Measurements from ENCODE around the gene CASZ1. TPM values are rescaled to one million over a fixed set of nuclear protein-coding genes. Genes with fewer than 3 reads are reported as not detected.

CASZ1 gene
- total RNA-seq, 2 donors from 2014 or later, result 90.9 to 96.9 TPM

DNA sequence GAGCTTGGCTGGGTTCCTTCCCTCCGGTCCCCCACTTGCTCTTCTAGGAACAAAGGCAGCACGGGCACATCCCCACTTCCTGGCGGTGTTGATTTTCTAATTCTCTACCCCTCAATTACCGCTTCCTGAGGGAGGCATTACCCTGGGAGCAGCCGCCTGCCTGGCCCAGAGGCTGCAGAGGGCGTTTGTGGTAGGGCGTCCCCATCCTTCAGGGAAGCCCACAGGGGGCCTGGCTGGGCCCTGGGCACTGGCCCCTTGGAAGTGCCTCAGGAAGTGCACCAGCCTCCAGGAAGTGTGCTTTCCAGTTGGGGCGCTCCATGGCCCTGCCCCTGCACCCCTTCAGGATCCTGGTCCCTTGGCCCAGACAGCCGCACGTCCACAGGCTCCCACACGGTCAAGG lies 42.1 kb upstream of the CASZ1 start:
- Histone ChIP-seq H3K27ac (no peak overlapping the region), H3K4me1 (replicated peaks) (peaks cover 2% of the 10 kb centered on the region), H3K4me3 (no peak overlapping the region), H3K9me3 (no peaks in the 10 kb centered on the region), H3K36me3 (no peaks in the 10 kb centered on the region), H3K27me3 (replicated peaks; ENCODE audit: insufficient read depth) (no peaks in the 10 kb centered on the region)
- TF ChIP-seq POLR2A (IDR thresholded peaks at IDR 0.05), result no peak
- no peak for TF ChIP-seq CTCF (IDR thresholded peaks at IDR 0.05)
- TF ChIP-seq POLR2AphosphoS5 (IDR thresholded peaks at IDR 0.05), result no peak
- DNase-seq (ENCODE audit: low spot score), result no peak
- 87% methylated on average over 11 of the region's 11 CpGs for WGBS
- intact Hi-C loops (cut with DNase I), result no loop called here

DNA sequence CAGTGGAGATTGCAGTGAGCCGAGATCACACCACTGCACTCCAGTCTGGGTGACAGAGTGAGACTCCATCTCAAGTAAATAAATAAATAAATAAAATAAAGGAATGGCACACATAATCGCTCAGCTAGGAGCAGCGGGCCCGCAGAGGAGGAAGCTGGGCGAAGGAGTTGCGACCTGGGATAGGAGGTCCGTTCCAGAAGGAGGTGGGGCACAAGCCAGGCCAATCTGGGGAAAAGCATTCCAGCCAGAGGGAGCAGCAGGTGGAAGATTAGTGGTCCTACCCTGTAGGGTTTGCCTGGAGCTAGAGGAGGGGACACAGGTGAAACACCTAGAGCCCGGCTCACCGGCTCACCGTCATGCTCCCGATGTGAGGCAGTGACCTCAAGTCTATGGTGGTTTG lies 40.3 kb upstream of the CASZ1 start:
- intact Hi-C loops (cut with DNase I), result no loop called here
- 86% methylated on average over 11 of the region's 11 CpGs for WGBS
- H3K36me3 ChIP-seq, result no peaks in the 10 kb centered on the region
- TF ChIP-seq POLR2AphosphoS5 (IDR thresholded peaks at IDR 0.05), result no peak
- no peak for TF ChIP-seq CTCF (IDR thresholded peaks at IDR 0.05)
- TF ChIP-seq POLR2A (IDR thresholded peaks at IDR 0.05), result no peak
- H3K27ac ChIP-seq, result no peak overlapping the region
- no peaks in the 10 kb centered on the region for H3K27me3 ChIP-seq (replicated peaks; ENCODE audit: insufficient read depth)
- no peak for DNase-seq (ENCODE audit: low spot score)
- H3K4me3 ChIP-seq, result no peak overlapping the region
- H3K4me1 ChIP-seq (replicated peaks), result peaks cover 2% of the 10 kb centered on the region
- H3K9me3 ChIP-seq, result no peaks in the 10 kb centered on the region

DNA sequence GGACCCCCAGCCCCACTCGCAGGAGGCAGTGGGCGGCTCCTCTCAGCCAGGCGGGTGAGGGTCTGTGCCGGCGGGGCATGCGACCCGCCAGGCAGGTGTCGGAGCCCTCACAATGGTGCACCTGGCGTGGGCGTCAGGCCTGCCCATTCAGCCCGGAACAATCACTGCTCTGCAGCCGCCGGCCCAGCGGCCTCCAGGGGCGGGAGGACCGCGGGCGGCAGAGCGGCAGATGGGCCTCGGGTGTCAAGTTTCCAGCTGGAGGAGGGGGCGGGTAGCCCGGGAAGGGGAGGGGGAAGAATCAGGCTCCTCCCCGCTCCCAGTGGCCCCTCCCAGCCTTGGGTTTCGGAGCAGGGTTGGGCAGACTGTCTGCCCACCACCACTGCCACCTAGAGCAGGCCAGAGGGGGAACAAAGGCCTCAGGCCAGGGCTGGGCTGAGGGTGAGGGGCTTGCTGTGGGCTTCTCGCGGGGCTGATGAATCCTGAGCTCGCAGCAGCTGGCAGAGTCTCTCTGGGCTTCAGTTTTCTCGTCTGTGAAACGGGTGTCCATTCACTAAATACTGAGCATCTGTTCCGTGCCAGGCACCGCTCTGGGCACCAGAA lies 39.5 kb upstream of the CASZ1 start:
- Histone ChIP-seq H3K4me1 (replicated peaks) (peaks cover 2% of the 10 kb centered on the region), H3K4me3 (no peak overlapping the region), H3K27ac (no peak overlapping the region), H3K27me3 (replicated peaks; ENCODE audit: insufficient read depth) (no peaks in the 10 kb centered on the region), H3K36me3 (no peaks in the 10 kb centered on the region), H3K9me3 (no peaks in the 10 kb centered on the region)
- TF ChIP-seq POLR2A (IDR thresholded peaks at IDR 0.05), result peak; percentile 13
- TF ChIP-seq POLR2AphosphoS5 (IDR thresholded peaks at IDR 0.05), result peak; percentile 61
- TF ChIP-seq CTCF (IDR thresholded peaks at IDR 0.05), result peak in 2 of 4 experiments; percentile 5 to 19
- DNase-seq (ENCODE audit: low spot score), result peak; percentile 66
- intact Hi-C loops (cut with DNase I), result no loop called here
- 22% methylated on average over 21 of the region's 31 CpGs for WGBS

DNA sequence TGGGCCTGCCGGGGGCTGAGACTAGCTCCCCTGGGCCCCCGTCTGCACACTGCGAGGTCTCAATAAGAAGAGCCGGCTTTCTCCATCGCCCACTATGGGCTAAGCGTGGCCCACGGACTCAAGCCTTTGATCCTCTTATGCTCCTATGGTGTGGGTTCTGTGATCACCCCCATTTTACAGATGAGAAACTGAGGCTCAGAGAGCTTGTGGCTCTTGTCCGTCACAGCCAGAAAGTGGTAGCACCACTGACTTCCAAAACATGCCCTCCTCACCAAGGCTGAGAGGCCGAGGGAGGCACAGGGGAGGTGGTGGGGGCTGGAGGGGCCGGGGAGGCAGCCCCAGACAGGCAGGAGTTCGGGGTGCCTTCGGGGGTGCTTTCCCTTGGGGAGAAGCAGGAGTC lies 39.0 kb upstream of the CASZ1 start:
- H3K27me3 ChIP-seq (replicated peaks; ENCODE audit: insufficient read depth), result no peaks in the 10 kb centered on the region
- TF ChIP-seq CTCF (IDR thresholded peaks at IDR 0.05) (no peak), POLR2AphosphoS5 (IDR thresholded peaks at IDR 0.05) (no peak), POLR2A (IDR thresholded peaks at IDR 0.05) (no peak)
- no peak for DNase-seq (ENCODE audit: low spot score)
- no peaks in the 10 kb centered on the region for H3K36me3 ChIP-seq
- no peak overlapping the region for H3K4me3 ChIP-seq
- WGBS, result 48% methylated on average over 9 of the region's 12 CpGs
- intact Hi-C loops (cut with DNase I), result no loop called here
- peaks cover 2% of the 10 kb centered on the region for H3K4me1 ChIP-seq (replicated peaks)
- H3K9me3 ChIP-seq, result no peaks in the 10 kb centered on the region
- no peak overlapping the region for H3K27ac ChIP-seq

DNA sequence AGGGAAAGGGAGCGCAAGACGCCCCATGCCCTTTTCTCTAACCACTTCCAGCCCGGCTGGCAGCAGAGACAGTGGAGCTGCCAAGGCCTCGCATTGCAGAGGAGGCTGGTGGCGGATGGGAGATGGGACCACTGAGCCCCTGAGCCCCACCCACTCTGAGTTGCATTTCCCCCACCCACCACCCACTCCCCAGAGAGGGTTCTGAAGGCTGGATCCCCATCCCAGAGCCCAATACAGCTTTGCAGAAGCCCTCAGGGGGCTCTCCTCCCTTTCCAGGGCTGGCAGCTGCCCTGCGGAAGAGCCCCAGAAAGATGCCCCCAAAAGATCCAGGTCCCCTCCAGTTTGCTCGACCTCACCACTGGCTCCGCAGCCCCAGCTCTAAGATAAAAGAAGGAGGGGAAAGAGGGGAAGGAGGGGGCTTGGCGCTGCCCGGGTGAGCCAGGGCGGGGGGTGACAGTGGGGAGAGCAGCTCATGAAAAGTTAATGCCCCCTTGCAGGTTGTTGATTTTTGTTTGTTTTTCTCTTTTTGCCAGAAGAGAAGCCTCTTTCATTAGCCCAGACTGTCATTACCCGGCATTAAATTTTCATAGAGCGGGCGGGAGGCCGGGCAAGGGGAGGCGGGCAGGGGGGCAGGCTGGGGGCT lies 38.4 kb upstream of the CASZ1 start:
- 58% methylated on average over 16 of the region's 16 CpGs for WGBS

More for the DNA sequence above, 38.4 kb upstream of the CASZ1 start:
- Histone ChIP-seq H3K9me3 (no peaks in the 10 kb centered on the region), H3K36me3 (no peaks in the 10 kb centered on the region), H3K4me1 (replicated peaks) (peaks cover 2% of the 10 kb centered on the region), H3K27me3 (replicated peaks; ENCODE audit: insufficient read depth) (no peaks in the 10 kb centered on the region), H3K4me3 (no peak overlapping the region), H3K27ac (no peak overlapping the region)
- TF ChIP-seq CTCF (IDR thresholded peaks at IDR 0.05) (no peak), POLR2AphosphoS5 (IDR thresholded peaks at IDR 0.05) (no peak), POLR2A (IDR thresholded peaks at IDR 0.05) (no peak)
- intact Hi-C loops (cut with DNase I), result no loop called here
- DNase-seq (ENCODE audit: low spot score), result no peak
